GM19351 (cell line): ENCODE measurements around the gene ATP8B4.
"Not testable (repeated sequence)": the region's sequence is repeated elsewhere in the genome, so short reads cannot be mapped to it uniquely, and the experiment has no call there.

Experiments used
- ATAC-seq: cut with Tn5 transposase; IDR thresholded peaks from one replicate; pipeline ENCODE4 v1.9.1; 2021; ENCODE audit warnings: mild to moderate bottlenecking, moderate library complexity; ENCODE audit not compliant: unreplicated experiment

ATP8B4 gene

DNA sequence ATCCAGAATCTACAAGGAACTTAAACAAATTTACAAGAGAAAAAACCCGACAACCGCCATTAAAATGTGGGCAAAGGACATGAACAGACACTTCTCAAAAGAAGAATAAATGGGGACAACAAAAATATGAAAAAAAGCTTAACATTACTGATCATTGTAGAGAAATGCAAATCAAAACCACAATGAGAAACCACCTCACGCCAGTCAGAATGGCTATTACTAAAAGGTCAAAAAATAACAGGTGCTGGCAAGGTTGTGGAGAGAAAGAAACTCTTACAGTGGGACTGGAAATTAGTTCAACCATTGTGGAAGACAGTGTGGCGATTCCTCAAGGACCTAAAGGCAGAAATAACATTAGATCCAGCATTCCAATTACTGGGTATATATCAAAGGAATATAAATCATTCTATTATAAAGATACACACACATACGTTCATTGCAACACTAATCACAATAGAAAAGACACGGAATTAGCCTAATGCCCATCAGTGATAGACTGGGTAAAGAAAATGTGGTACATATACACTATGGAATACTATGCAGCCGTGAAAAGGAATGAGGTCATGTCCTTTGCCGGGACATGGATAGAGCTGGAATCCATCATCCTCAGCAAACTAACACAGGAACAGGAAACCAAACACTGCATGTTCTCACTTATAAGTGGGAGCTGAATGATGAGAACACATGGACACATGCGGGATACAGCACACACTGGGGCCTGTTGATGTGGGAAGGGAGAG is 155.8 kb downstream of the ATP8B4 start:
- not testable (repeated sequence) for ATAC-seq

DNA sequence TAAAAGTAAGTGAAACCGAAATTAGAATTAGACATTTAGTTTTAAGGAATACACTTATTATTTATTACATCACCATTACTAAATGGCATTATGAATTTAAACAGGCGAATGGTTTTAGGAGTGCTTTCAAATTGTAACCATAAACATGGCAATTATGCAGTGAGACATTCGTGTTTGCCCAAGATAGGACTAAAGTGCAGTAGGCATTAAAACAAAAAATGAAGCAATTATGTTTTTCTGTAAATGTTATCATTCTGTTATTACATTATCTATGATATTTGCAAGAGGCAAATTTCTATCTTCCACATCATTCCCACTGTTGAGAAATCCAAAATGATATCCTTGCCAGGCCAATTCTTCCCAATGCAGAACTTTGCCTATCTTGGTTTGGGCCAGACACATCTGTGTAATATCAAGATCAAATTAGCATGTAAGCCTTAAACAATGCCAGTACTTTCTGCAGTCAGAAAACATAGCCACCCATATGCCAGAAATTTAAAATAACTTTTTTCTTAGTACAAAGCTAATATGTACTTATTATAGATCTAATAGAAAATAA is 156.9 kb downstream of the ATP8B4 start:
- no peak for ATAC-seq

DNA sequence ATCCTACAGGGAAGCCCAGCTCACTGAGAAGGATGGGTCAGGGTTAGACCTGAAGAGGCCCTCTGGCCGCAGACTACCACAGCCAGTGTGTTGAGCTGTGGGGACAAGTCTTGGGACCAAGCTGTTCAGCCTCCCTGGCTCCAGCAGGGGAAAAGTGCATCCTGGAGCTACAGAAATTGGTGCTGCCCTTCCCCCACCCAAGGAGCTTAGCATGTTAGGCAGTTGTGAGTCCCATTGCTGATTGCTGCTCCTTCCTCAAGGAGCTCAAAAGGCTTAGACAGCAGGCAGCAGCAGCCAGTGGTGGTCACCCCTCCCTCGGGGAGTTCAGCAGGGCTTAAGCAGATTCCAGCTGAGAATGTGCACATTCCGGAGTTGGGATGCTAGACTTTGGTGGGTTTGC is 165.6 kb downstream of the ATP8B4 start:
- ATAC-seq, result no peak

DNA sequence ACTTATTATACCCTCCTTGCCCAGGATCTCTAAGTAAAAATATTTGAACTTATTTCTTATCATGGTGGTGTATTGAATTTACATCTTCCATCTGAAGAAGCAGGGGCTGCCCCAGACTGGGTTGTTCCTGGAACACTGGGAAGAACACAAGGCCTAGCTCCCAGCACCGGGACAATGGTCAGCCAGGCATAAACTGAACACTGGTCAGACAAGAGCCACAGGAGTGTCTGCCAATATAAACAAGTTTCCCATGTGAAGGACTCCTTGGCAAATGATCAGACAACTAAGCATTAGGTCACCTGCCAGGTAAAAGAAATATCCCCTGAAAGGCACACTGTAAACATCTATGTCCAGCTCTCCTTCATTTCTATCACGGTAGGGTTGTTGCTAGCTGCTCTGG is 172.4 kb downstream of the ATP8B4 start:
- no peak for ATAC-seq

DNA sequence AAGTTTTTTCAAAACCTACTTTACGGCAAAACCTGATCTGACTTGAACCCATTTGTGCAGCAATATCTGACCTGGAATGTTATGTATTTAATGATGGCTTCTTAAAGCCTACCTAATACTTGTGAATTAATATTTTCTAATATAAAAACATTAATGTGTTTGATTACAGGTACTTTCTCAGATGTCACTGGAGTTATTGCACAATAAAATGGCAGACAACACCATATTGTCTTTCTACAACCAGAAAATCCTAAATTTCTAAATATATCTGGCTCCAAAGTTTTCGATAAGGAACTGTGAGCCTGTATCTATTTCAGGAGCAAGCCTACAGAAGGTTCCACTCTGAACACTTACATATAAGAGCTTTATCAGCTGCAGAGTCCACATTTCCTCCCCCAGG is 184.5 kb downstream of the ATP8B4 start:
- ATAC-seq, result no peak

DNA sequence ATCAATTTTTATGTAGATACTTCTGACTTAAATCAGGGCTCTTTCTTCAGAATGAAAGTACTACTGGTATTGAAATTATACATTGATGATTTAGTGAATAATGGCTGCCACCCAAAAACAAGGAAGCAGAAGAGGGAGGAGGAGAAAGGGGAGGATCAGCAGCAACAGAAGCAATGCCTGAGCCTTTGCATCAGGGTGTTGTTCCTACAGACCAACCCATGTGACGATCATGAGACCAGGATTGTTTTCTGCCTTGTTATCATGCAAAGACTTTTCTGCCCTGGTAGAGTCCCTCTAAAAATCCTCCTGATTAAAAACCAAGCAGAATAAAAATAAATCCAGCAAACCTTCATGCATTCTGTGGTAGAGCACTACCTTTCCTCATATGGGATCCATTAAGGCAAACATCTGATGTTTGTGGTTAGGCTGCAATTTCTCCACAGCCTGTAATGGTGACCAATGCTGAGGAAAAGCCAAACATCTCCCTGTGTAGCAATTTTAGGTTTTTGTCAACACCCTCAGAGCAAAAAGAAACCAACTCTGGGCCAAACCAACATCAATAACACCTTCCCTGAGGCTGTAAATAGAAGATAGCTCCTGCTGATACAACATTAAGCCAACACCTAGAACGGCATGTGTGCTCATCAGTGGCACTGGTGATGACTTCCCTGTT is 191.7 kb downstream of the ATP8B4 start:
- ATAC-seq, result no peak

DNA sequence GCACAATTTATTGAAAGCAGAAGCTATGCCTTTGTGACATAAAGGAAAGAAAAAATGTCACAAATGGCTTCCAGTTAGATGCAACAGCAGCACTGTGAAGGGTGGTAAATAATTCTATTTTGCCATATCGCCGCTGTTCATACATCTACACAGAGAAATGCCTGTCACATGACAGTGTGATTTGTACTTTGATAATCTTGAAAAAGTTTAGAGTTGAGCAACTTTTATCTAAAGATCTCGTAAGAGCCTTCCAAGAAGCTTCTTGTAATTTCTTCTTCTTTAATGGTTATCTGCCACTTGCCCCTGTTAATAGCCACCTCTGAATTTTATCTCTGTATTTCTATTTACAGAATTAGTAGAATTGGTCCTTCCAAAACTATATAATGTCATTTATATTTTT is 192.3 kb downstream of the ATP8B4 start:
- no peak for ATAC-seq

DNA sequence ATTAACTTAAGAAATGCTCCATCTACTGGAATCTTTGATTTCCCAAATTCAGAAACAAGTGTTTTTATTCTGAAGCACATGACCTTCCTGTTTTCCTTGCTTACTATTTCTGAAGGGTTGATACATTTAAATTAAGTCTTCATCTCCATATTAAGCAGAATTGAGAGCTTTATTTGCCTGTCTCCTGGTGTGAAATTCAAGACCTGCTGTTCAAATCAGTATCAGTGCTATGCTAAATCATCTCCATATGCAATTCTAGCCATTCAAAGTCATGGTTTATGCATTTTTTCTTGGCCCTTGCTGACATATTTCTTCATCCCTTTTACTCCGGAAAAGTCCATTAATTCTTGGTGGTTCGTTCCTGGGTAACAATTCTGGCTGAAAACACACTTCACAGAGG is 195.4 kb downstream of the ATP8B4 start:
- no peak for ATAC-seq

DNA sequence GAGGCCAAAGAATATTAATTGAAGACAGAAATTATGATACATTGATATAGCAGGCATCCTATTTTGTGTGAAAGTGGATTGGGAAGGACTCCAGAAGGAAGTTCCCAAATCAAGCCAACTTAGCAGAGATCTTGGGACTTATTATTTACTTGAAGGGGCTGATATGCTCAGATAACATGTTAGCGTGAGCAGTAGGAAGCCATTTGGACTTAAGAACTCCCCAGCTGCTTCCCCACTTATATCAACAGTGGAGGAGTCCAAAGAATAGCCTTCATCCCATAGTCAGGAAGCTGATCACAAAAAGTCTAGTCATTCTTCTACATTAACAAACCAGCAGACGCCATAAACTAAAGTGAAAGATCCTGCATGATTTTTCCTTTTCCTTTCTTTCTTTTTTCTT is 200.0 kb downstream of the ATP8B4 start:
- no peak for ATAC-seq

DNA sequence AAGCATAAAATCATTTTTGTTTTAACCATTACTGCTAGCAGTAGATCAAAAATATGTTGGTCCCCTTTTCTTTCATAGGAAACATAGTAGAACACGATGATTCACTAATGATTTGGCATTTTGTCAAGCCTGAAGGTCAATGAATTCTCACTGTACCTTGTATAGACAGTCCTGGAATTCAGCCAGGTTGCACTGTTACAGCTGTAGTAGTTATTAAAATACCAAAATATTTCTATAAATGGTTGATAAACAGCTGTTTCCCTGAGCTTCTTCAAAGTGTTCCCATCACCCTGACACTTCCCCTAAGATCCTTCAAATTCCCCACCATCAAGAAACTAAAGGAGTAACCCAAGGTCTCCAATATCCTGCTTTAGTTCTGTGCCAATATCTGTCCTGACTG is 200.9 kb downstream of the ATP8B4 start:
- no peak for ATAC-seq

DNA sequence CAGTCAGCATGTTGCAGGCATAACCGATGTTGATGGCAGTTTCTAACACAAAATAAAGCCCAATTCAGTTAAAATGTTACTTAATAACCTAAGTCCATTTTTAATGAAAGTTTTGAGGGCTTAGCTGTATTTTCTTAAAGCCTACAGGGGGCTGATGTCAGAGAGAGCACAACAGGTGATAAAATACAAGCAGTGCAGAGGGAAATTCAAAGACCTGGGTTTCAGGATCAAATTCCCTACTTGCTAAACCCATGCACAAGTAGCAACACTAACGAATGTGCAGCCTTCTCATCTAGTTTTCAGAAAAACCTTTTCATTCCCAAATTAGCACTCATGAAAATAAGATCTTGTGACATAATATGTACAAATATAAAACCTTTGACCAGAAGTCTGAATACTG is 202.0 kb downstream of the ATP8B4 start:
- ATAC-seq, result no peak

DNA sequence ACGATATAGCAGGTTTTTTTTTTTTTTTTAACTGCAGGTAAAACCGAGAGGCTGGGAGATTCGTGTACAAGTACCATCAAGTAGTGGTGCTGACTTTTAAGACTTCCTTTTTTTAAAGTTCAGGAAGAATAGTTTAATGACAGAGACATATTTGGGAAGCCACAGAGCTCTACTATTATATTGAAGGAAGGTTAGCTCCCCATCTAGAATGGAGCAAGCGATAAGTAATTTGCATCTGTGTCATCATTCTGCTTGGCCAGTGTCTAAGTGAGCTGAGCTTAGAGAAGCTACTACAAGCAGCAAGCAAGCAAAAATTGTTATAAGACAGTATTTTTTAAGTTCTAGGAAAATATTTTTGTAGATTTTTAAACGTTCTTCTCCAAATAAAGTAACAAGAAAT is 203.2 kb downstream of the ATP8B4 start:
- no peak for ATAC-seq

DNA sequence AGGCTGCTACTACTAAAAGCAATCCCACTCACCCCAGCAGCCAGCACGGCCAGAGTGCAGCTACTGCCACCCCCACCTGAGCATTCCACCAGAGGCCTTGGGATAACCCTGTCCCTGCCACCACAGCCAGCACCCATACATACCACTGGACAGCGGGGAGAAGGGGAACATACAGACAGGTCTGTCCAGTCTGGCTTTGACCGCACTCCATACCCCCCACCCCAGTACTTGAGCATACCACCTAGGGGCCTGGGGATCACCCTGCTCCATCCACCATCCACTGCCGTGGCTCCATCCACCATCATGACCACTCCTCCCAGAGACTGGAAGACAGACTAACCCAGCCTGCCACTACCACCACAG is 210.1 kb downstream of the ATP8B4 start:
- ATAC-seq, result no peak

DNA sequence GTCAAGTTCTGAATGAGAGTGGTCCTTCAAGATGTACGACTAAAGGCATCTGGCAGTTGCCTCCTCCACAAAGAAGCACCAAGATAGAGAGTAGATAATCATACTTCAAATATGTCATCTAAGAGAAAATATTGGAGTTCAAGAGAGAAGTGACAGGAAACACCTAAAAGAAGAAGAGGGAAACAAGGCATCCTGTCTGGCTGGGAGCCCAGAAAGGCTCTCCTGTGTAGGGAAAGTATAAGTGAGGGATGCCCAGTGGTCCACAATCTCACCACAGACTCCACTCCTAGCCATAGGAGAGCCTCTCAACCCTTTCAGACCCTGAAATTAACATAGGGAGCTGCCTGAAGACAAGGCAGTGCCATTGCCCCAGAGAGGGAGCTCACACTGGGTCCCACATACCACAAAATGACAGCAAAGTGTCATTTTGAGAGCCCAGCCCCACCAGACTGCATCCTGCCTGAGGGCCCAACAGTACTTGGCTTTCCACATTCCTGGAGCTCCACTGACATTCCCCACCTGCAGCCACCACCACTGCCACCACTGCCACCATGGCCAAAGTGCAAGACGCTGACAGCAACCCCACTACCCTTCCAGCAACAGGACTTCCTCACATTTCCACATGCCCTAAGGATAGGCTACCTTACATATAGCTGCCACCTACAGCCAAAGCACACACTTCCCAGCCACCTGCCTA is 210.6 kb downstream of the ATP8B4 start:
- ATAC-seq, result no peak

DNA sequence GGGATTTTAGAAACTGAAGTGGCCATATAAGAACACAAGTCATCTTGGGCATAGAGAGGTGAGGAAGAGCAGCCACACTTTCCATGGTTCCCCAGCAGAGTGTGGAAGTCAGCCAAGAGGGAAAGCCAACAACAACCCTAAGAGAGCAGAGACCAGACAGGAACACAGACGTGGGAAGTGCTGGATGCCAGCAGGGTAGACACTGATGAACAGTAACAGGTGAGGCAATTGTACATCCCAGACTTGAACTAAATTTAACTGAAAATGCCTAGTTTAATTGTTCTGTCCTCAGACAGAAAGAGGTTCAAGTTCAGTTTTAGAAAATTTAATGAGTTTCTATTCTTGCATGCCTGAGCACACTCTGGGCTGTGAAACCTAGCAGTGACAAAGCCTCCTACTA is 212.1 kb downstream of the ATP8B4 start:
- ATAC-seq, result no peak

DNA sequence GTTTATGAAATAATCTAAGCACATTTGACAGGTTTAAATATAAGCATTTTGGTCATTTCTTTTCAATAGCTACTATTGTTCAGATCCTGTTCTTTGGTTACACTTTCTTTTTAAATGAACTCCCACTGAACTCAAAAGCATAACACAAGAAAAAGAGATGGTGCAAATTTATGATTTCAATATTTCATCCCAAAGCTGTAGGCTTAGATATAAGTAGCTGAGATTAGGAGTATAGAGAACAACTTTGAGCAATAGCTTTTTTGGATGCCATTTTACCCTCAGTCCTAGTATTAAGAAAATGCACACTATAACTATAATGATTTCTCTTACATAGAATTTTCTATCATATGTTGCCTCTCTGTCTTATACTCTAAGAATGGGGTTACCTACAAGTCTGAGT is 213.8 kb downstream of the ATP8B4 start:
- no peak for ATAC-seq

DNA sequence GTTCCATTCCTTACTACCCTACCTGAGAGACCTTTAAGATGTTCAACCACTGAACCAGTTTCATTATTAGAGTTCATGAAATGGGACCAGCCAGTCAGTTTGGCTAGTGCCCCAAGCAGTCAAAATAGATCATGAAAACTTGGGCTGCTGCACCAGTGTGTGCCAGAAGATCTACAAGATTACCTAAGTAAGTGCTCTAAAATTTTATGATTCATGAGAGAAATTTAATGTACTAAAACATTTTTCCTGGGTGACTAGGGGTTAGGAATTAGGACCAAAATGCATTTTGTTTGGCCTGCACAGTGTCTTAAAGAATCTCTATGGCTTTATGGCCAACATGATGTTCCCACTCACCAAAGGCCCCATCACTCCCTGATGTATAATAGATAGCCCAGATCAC is 214.7 kb downstream of the ATP8B4 start:
- ATAC-seq, result no peak

DNA sequence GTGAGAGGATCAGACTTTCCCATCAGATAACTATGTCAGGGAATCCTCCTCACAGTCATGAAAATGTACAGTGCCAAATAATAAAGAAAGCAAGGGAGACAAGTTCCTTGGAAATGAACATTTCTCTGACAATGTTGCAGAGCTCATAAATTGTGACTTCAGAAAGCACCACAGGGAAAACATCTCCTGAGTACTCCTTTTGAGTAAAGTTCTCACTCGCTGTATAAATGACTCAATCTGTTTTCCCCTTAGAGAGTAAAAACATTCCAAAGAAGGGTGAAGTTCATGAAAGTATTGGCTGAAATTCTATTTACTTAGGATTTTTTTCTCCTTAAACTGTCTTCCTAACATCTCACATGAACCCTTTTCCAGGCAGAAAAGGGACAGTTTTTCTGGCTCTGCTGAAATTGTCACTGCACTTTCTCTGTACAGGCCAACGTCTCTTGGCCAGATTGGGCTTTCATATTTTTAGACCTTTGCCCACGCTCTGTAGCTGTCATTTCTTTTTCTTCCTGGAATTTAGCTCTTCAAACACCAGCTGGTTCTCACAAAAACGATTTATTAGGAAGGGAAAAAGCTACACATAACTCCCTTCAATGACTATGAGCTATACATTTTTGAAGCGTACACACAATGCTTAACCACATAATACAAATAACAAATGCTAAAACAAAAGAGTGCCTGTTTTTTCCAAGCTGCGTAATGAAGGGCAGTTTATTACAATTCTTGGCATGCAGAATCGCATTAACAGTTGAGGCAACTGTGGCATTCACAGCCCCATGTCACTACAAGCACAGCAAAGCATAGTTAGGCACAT is 216.1 kb downstream of the ATP8B4 start:
- ATAC-seq, result no peak

DNA sequence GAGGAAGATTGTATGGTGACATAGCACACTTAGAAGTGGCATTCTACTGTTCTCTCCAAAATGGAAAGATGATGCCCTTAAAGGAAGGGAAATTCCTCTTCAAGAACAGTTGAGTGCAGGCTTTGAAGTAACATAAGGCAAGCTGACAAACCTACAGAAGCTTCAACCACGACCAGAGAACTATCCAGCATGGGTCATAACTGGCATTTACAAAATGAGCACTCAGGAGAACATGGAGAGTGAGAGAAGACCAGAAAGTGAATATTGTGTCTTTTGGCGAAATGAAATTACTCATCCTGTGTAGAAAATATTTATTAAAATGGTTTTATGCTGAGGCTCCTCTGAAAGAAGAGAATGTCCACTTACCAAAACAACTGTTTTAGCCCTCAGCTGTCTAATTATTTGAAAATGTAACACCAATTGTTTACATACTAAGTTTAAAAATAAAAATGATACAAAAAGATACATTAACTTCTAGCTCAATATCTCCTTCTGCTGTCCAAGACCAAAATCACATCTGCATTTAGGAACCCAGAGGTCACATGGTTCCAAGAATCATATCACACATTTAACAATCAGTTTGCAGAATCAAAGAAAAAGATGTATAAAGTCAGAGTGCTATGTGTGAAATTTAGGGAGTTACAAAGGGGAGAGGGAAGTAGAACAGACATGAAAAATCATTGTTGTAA is 216.9 kb downstream of the ATP8B4 start:
- ATAC-seq, result no peak

DNA sequence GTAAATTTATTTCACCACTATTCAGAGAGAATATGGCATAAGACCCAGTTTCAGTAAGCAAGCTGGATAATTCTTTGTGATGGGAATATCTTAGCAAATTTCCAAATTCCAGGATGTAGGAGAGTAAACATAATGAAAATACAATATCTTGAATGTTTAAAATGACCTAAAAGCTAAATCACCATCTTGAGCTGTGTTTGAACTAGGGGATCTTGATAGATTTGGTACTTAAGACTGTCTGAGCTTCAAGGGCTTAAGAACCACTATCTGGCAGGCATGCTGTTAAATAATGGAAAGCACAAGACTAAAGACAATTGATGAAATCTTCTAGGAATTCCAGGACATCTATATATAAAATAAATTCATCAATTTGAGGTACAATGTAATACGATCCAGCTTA is 217.7 kb downstream of the ATP8B4 start:
- ATAC-seq, result no peak

DNA sequence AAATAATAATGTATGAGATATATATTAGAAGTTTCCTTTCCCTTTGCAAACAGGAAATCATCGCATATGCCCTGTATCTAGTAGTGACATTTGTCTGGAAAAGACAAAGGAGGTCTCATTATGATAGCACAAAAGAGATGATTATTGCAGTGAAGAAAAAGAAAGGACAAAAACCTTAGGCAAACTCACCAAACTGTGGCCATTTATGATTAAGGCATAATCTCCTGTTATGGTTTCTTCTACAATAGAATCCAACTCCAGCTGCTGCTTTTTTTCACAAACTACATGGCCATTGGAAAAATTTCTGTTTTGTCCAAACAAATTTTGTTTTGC is 218.2 kb downstream of the ATP8B4 start:
- no peak for ATAC-seq
